HEK293 (cell line): ENCODE results near the gene USHBP1.

Source experiments
- ELK4 ChIP-seq: IDR thresholded peaks from 2 replicates; pipeline ENCODE4 v1.6.1; 2011; ENCODE audit warnings: mild to moderate bottlenecking, low read depth, low read length, borderline replicate concordance
- GFI1B ChIP-seq: fragments of 450-650 bp; formaldehyde crosslinking; IDR thresholded peaks from 2 replicates; pipeline ENCODE4 v1.5.1; 2016; ENCODE audit warnings: missing biosample characterization, missing genetic modification characterization
- GLIS1 ChIP-seq: fragments of 450-650 bp; formaldehyde crosslinking; IDR thresholded peaks from 2 replicates; pipeline ENCODE4 v1.5.1; 2016; ENCODE audit warnings: missing biosample characterization, missing genetic modification characterization
- HOXD13 ChIP-seq: sonication (generic); formaldehyde crosslinking; IDR thresholded peaks from 2 replicates; pipeline ENCODE4 v1.8.0; 2022; ENCODE audit warnings: missing genetic modification reagents, borderline replicate concordance
- IKZF3 ChIP-seq: fragments of 450-650 bp; IDR thresholded peaks from 2 replicates; pipeline ENCODE4 v1.5.0; 2018; ENCODE audit warnings: missing biosample characterization, mild to moderate bottlenecking, missing genetic modification characterization, moderate library complexity
- KLF1 ChIP-seq: fragments of 450-650 bp; formaldehyde crosslinking; IDR thresholded peaks from 2 replicates; pipeline ENCODE4 v1.5.1; 2016; ENCODE audit warnings: missing biosample characterization, missing genetic modification characterization
- KLF10 ChIP-seq: fragments of 450-650 bp; IDR thresholded peaks from 2 replicates; pipeline ENCODE4 v1.5.1; 2018; ENCODE audit warnings: missing biosample characterization, mild to moderate bottlenecking, missing genetic modification characterization
- KLF8 ChIP-seq: fragments of 450-650 bp; formaldehyde crosslinking; IDR thresholded peaks from 2 replicates; pipeline ENCODE4 v1.5.1; 2016; ENCODE audit warnings: missing biosample characterization, missing genetic modification characterization
- PRDM2 ChIP-seq: fragments of 450-650 bp; formaldehyde crosslinking; IDR thresholded peaks from 2 replicates; pipeline ENCODE4 v1.5.1; 2016; ENCODE audit warnings: missing biosample characterization, missing genetic modification characterization, borderline replicate concordance
- SCRT2 ChIP-seq: fragments of 450-650 bp; formaldehyde crosslinking; IDR thresholded peaks from 2 replicates; pipeline ENCODE4 v1.5.1; 2016; ENCODE audit warnings: missing biosample characterization, missing genetic modification characterization
- SP2 ChIP-seq: fragments of 450-650 bp; formaldehyde crosslinking; IDR thresholded peaks from 2 replicates; pipeline ENCODE4 v1.5.1; 2016; ENCODE audit warnings: missing biosample characterization, missing genetic modification characterization
- SP3 ChIP-seq: fragments of 450-650 bp; formaldehyde crosslinking; IDR thresholded peaks from 2 replicates; pipeline ENCODE4 v1.5.1; 2016; ENCODE audit warnings: missing biosample characterization, missing genetic modification characterization
- ZBTB7A ChIP-seq: fragments of 450-650 bp; formaldehyde crosslinking; IDR thresholded peaks from 2 replicates; pipeline ENCODE4 v1.5.1; 2016; ENCODE audit warnings: low read depth, missing biosample characterization, missing genetic modification characterization
- ZBTB8A ChIP-seq: fragments of 450-650 bp; formaldehyde crosslinking; IDR thresholded peaks from 2 replicates; pipeline ENCODE4 v1.5.1; 2016; ENCODE audit warnings: missing biosample characterization, missing genetic modification characterization
- ZNF155 ChIP-seq: fragments of 450-650 bp; formaldehyde crosslinking; IDR thresholded peaks from 2 replicates; pipeline ENCODE4 v1.5.1; 2016; ENCODE audit warnings: missing biosample characterization, missing genetic modification characterization
- ZNF202 ChIP-seq: fragments of 450-650 bp; formaldehyde crosslinking; IDR thresholded peaks from 2 replicates; pipeline ENCODE4 v1.5.1; 2016; ENCODE audit warnings: missing biosample characterization, missing genetic modification characterization, borderline replicate concordance
- ZNF248 ChIP-seq: fragments of 450-650 bp; formaldehyde crosslinking; IDR thresholded peaks from 2 replicates; pipeline ENCODE4 v1.5.1; 2017; ENCODE audit warnings: missing biosample characterization, missing genetic modification characterization
- ZNF266 ChIP-seq: fragments of 450-650 bp; formaldehyde crosslinking; IDR thresholded peaks from 2 replicates; pipeline ENCODE4 v1.5.1; 2016; ENCODE audit warnings: missing biosample characterization, missing genetic modification characterization, low read depth
- ZNF324 ChIP-seq: fragments of 450-650 bp; formaldehyde crosslinking; IDR thresholded peaks from 2 replicates; pipeline ENCODE4 v1.5.1; 2016; ENCODE audit warnings: missing biosample characterization, missing genetic modification characterization
- ZNF549 ChIP-seq: fragments of 450-650 bp; IDR thresholded peaks from 2 replicates; pipeline ENCODE4 v1.5.1; 2018; ENCODE audit warnings: missing biosample characterization, missing genetic modification characterization, mild to moderate bottlenecking, inconsistent platforms, moderate library complexity
- ZNF585B ChIP-seq: fragments of 450-650 bp; formaldehyde crosslinking; IDR thresholded peaks from 2 replicates; pipeline ENCODE4 v1.5.1; 2016; ENCODE audit warnings: missing biosample characterization, missing genetic modification characterization
- ZNF704 ChIP-seq: fragments of 450-650 bp; formaldehyde crosslinking; IDR thresholded peaks from 2 replicates; pipeline ENCODE4 v1.5.1; 2016; ENCODE audit warnings: missing biosample characterization, missing genetic modification characterization
- ZNF792 ChIP-seq: fragments of 450-650 bp; formaldehyde crosslinking; IDR thresholded peaks from 2 replicates; pipeline ENCODE4 v1.5.1; 2016; ENCODE audit warnings: missing biosample characterization, missing genetic modification characterization
- ZNF843 ChIP-seq: fragments of 450-650 bp; formaldehyde crosslinking; IDR thresholded peaks from 2 replicates; pipeline ENCODE4 v1.5.1; 2016; ENCODE audit warnings: missing biosample characterization, missing genetic modification characterization
- TF ChIP-seq, protein P1 (sequence below): fragments of 450-650 bp; formaldehyde crosslinking; IDR thresholded peaks from 2 replicates; pipeline ENCODE4 v1.5.1; 2016; ENCODE audit warnings: missing biosample characterization, missing genetic modification characterization
- TF ChIP-seq, protein P2 (sequence below): fragments of 450-650 bp; formaldehyde crosslinking; IDR thresholded peaks from 2 replicates; pipeline ENCODE4 v1.5.1; 2016; ENCODE audit warnings: missing biosample characterization, missing genetic modification characterization
- TF ChIP-seq, protein P3 (sequence below): fragments of 450-650 bp; formaldehyde crosslinking; IDR thresholded peaks from 2 replicates; pipeline ENCODE4 v1.5.1; 2017; ENCODE audit warnings: missing biosample characterization, missing genetic modification characterization

The USHBP1 gene

GRCh38 chr19:17234911-17235299 is 29.6 kb downstream of the USHBP1 start (continued):
- TF ChIP-seq, protein P1, sequence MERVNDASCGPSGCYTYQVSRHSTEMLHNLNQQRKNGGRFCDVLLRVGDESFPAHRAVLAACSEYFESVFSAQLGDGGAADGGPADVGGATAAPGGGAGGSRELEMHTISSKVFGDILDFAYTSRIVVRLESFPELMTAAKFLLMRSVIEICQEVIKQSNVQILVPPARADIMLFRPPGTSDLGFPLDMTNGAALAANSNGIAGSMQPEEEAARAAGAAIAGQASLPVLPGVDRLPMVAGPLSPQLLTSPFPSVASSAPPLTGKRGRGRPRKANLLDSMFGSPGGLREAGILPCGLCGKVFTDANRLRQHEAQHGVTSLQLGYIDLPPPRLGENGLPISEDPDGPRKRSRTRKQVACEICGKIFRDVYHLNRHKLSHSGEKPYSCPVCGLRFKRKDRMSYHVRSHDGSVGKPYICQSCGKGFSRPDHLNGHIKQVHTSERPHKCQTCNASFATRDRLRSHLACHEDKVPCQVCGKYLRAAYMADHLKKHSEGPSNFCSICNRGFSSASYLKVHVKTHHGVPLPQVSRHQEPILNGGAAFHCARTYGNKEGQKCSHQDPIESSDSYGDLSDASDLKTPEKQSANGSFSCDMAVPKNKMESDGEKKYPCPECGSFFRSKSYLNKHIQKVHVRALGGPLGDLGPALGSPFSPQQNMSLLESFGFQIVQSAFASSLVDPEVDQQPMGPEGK, result peak; percentile 97
- no peak for TF ChIP-seq ZNF792
- 0 out of 2 replicates have a peak, but pooled peaks have one; percentile 9 for TF ChIP-seq ZBTB7A (tag by site-specific recombination)
- TF ChIP-seq ZNF324 (tag by site-specific recombination), result no peak
- TF ChIP-seq GFI1B, result no peak
- no peak for TF ChIP-seq ZNF704 (tag by site-specific recombination)
- TF ChIP-seq, protein P2, sequence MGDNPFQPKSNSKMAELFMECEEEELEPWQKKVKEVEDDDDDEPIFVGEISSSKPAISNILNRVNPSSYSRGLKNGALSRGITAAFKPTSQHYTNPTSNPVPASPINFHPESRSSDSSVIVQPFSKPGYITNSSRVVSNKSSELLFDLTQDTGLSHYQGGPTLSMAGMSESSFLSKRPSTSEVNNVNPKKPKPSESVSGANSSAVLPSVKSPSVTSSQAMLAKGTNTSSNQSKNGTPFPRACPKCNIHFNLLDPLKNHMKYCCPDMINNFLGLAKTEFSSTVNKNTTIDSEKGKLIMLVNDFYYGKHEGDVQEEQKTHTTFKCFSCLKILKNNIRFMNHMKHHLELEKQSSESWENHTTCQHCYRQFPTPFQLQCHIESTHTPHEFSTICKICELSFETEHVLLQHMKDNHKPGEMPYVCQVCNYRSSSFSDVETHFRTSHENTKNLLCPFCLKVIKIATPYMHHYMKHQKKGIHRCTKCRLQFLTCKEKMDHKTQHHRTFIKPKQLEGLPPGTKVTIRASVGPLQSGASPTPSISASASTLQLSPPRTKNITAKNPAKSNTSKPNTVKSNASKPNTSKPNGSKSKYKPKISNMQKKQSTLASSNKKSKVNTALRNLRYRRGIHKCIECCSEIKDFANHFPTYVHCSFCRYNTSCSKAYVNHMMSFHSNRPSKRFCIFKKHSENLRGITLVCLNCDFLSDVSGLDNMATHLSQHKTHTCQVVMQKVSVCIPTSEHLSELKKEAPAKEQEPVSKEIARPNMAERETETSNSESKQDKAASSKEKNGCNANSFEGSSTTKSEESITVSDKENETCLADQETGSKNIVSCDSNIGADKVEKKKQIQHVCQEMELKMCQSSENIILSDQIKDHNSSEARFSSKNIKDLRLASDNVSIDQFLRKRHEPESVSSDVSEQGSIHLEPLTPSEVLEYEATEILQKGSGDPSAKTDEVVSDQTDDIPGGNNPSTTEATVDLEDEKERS (tag by site-specific recombination), result no peak
- TF ChIP-seq, protein P3, sequence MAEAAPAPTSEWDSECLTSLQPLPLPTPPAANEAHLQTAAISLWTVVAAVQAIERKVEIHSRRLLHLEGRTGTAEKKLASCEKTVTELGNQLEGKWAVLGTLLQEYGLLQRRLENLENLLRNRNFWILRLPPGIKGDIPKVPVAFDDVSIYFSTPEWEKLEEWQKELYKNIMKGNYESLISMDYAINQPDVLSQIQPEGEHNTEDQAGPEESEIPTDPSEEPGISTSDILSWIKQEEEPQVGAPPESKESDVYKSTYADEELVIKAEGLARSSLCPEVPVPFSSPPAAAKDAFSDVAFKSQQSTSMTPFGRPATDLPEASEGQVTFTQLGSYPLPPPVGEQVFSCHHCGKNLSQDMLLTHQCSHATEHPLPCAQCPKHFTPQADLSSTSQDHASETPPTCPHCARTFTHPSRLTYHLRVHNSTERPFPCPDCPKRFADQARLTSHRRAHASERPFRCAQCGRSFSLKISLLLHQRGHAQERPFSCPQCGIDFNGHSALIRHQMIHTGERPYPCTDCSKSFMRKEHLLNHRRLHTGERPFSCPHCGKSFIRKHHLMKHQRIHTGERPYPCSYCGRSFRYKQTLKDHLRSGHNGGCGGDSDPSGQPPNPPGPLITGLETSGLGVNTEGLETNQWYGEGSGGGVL (tag by site-specific recombination), result 0 out of 2 replicates have a peak, but pooled peaks have one; percentile 27
- no peak for TF ChIP-seq ZNF843 (tag by site-specific recombination)
- no peak for TF ChIP-seq HOXD13 (CRISPR knock-in tag)
- peak; percentile 56 for TF ChIP-seq SP2 (tag by site-specific recombination)
- TF ChIP-seq ZNF549, result no peak
- TF ChIP-seq ZNF266 (tag by site-specific recombination), result no peak
- peak; percentile 9; the same call in 1 of the 2 replicates for TF ChIP-seq KLF1 (tag by site-specific recombination)
- TF ChIP-seq SCRT2 (tag by site-specific recombination), result no peak
- TF ChIP-seq KLF8 (tag by site-specific recombination), result peak; percentile 39; the same call in 1 of the 2 replicates
- no peak for TF ChIP-seq IKZF3 (tag by site-specific recombination)
- TF ChIP-seq ELK4, result no peak
- no peak for TF ChIP-seq ZNF155 (tag by site-specific recombination)
- TF ChIP-seq PRDM2 (tag by site-specific recombination), result no peak
- TF ChIP-seq ZNF585B (tag by site-specific recombination), result no peak
- TF ChIP-seq SP3 (tag by site-specific recombination), result peak; percentile 75
- peak; percentile 87 for TF ChIP-seq GLIS1 (tag by site-specific recombination)
- TF ChIP-seq ZNF248 (tag by site-specific recombination), result no peak
- TF ChIP-seq ZBTB8A, result no peak
- TF ChIP-seq ZNF202 (tag by site-specific recombination), result no peak
- TF ChIP-seq KLF10 (tag by site-specific recombination), result no peak
